ENCODE measurements around the gene AK9.

DNA sequence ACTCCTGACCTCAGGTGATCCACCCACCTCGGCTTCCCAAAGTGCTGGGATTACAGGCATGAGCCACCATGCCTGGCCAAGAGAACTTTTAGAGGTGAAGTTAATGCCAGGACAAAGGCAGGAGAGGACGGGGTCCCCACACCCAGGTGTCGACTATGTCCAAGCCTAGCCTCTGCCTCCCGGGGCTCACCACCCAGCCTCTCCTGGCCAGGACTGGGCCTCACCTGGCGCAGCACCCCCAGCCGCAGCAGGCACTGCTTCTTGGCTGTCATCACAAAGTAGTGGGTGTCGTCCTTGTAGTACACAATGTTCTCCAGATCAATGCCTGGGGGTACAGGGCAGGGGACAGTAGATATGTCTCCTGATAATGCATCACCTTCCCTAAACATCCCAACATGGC, 239.6 kb downstream of the AK9 start:
- TF ChIP-seq SUZ12 (IDR thresholded peaks at IDR 0.05; ENCODE audit: unreplicated experiment) (no peak), ATF7 (IDR thresholded peaks at IDR 0.05; ENCODE audit: low read depth) (no peak), WRNIP1 (IDR thresholded peaks at IDR 0.05; ENCODE audit: borderline replicate concordance, low read depth, low read length) (no peak), FOXK2 (IDR thresholded peaks at IDR 0.05) (no peak), RAD21 (IDR thresholded peaks at IDR 0.05; ENCODE audit: insufficient read depth, low read depth, low read length) (no peak), POLR2AphosphoS5 (IDR thresholded peaks at IDR 0.05; ENCODE audit: low read length) (no peak), CBX5 (IDR thresholded peaks at IDR 0.05; ENCODE audit: low read depth) (no peak), POLR2AphosphoS2 (IDR thresholded peaks at IDR 0.05; ENCODE audit: low read depth, low read length) (no peak)
- TF ChIP-seq, protein P1, sequence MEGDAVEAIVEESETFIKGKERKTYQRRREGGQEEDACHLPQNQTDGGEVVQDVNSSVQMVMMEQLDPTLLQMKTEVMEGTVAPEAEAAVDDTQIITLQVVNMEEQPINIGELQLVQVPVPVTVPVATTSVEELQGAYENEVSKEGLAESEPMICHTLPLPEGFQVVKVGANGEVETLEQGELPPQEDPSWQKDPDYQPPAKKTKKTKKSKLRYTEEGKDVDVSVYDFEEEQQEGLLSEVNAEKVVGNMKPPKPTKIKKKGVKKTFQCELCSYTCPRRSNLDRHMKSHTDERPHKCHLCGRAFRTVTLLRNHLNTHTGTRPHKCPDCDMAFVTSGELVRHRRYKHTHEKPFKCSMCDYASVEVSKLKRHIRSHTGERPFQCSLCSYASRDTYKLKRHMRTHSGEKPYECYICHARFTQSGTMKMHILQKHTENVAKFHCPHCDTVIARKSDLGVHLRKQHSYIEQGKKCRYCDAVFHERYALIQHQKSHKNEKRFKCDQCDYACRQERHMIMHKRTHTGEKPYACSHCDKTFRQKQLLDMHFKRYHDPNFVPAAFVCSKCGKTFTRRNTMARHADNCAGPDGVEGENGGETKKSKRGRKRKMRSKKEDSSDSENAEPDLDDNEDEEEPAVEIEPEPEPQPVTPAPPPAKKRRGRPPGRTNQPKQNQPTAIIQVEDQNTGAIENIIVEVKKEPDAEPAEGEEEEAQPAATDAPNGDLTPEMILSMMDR (IDR thresholded peaks at IDR 0.05 in 2 of 3, conservative IDR thresholded peaks at IDR 0.05 in 1 of 3; ENCODE audit: control insufficient read depth in 2 of 3, extremely low read depth in 1 of 3, insufficient read depth in 1 of 3, low read depth in 3 of 3, low read length in 3 of 3) = no peak

Data from GM12878 (cell line).